DOHH2 (cell line): ENCODE data around the gene ZNF747.
A peak's percentile ranks its signal among the peaks of the same experiment; 100 is the strongest.
"Not testable (repeated sequence)": the region's sequence is repeated elsewhere in the genome, so short reads cannot be mapped to it uniquely, and the experiment has no call there.

Experiments used
- H3F3A ChIP-seq: fragments of 200-600 bp; sonication (generic), shearing (Covaris generic); 2 replicates; pipeline ENCODE4 v1.6.0; 2016; ENCODE audit warnings: antibody characterized with exemption, mild to moderate bottlenecking; ENCODE audit not compliant: control insufficient read depth, insufficient read depth
- H3K27ac ChIP-seq: fragments of 200-600 bp; sonication (generic); 2 replicates; pipeline ENCODE4 v1.5.1; 2014; ENCODE audit warnings: low read depth, mild to moderate bottlenecking, low read length, moderate library complexity
- H3K27me3 ChIP-seq: fragments of 200-600 bp; sonication (generic); 2 replicates; pipeline ENCODE4 v1.6.1; 2014; ENCODE audit warnings: mild to moderate bottlenecking, low read length, mixed read lengths; ENCODE audit not compliant: control insufficient read depth
- H3K36me3 ChIP-seq: fragments of 200-600 bp; sonication (generic); 2 replicates; pipeline ENCODE4 v1.6.1; 2014; ENCODE audit warnings: mild to moderate bottlenecking, low read length, moderate library complexity, mixed read lengths; ENCODE audit not compliant: control insufficient read depth
- H3K4me1 ChIP-seq: fragments of 200-600 bp; sonication (generic); 2 replicates; pipeline ENCODE4 v1.6.1; 2014; ENCODE audit warnings: mild to moderate bottlenecking, low read length, mixed read lengths; ENCODE audit not compliant: control insufficient read depth
- H3K4me2 ChIP-seq: fragments of 200-600 bp; sonication (generic); 2 replicates; pipeline ENCODE4 v1.6.0; 2014; ENCODE audit warnings: mild to moderate bottlenecking, low read length, moderate library complexity
- H3K4me3 ChIP-seq: fragments of 200-600 bp; sonication (generic); 2 replicates; pipeline ENCODE4 v1.5.1; 2014; ENCODE audit warnings: mild to moderate bottlenecking, low read length, mixed read lengths
- H3K79me2 ChIP-seq: fragments of 200-600 bp; sonication (generic); 2 replicates; pipeline ENCODE4 v1.6.1; 2014; ENCODE audit warnings: mild to moderate bottlenecking, low read length, mixed read lengths; ENCODE audit not compliant: control insufficient read depth
- H3K9me2 ChIP-seq: fragments of 200-600 bp; sonication (generic); replicated peaks from 2 replicates; pipeline ENCODE4 v1.6.1; 2014; ENCODE audit warnings: mild to moderate bottlenecking, low read length, mixed read lengths; ENCODE audit not compliant: control insufficient read depth
- H3K9me3 ChIP-seq: fragments of 200-600 bp; sonication (generic); 2 replicates; pipeline ENCODE4 v1.6.1; 2014; ENCODE audit warnings: antibody characterized with exemption, low read length, mixed read lengths; ENCODE audit not compliant: control insufficient read depth, insufficient read depth
- H4K20me1 ChIP-seq: fragments of 200-600 bp; sonication (generic); 2 replicates; pipeline ENCODE4 v1.6.0; 2014; ENCODE audit warnings: low read depth, mild to moderate bottlenecking, antibody characterized with exemption, low read length, moderate library complexity; ENCODE audit not compliant: control insufficient read depth, insufficient read depth
- EZH2phosphoT487 ChIP-seq: fragments of 200-600 bp; sonication (generic); IDR thresholded peaks from 2 replicates; pipeline ENCODE4 v1.6.1; 2017; ENCODE audit warnings: borderline replicate concordance, mild to moderate bottlenecking, antibody characterized with exemption, low read length, moderate library complexity, mixed read lengths
- TF ChIP-seq, protein P1 (sequence below): fragments of 200-600 bp; sonication (generic); IDR thresholded peaks from one replicate; pipeline ENCODE4 v1.5.1; 2014; ENCODE audit warnings: antibody characterized with exemption, mild to moderate bottlenecking, low read depth, low read length; ENCODE audit not compliant: poor library complexity, severe bottlenecking

The ZNF747 gene

DNA sequence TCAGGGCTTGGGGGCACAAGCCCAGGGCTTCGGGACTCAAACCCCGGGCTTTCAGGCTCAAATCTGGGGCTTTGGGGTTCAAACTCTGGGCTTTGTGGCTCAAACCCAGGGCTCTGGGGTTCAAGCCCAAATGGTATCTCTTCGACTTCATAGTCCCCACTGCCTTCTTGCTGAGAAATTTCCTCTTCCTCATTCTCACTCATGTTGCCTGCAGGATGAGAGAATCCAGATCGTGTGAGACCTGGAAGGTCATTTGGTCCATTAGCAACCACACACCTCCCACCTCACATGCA is 8.9 kb downstream of the ZNF747 start:
- Histone ChIP-seq H3K9me2 (no peaks in the 10 kb centered on the region), H3K36me3 (peaks cover 15% of the 10 kb centered on the region), H3F3A (peaks cover 27% of the 10 kb centered on the region), H3K27ac (no peak overlapping the region), H3K4me3 (peak overlapping the region; percentile 70), H3K9me3 (no peaks in the 10 kb centered on the region), H3K27me3 (no peaks in the 10 kb centered on the region), H3K4me2 (peak overlapping the region; percentile 88), H4K20me1 (no peaks in the 10 kb centered on the region), H3K79me2 (peaks cover 4% of the 10 kb centered on the region; the same call in 1 of the 2 replicates), H3K4me1 (peaks cover 26% of the 10 kb centered on the region)
- TF ChIP-seq EZH2phosphoT487, result no peak
- TF ChIP-seq, protein P1, sequence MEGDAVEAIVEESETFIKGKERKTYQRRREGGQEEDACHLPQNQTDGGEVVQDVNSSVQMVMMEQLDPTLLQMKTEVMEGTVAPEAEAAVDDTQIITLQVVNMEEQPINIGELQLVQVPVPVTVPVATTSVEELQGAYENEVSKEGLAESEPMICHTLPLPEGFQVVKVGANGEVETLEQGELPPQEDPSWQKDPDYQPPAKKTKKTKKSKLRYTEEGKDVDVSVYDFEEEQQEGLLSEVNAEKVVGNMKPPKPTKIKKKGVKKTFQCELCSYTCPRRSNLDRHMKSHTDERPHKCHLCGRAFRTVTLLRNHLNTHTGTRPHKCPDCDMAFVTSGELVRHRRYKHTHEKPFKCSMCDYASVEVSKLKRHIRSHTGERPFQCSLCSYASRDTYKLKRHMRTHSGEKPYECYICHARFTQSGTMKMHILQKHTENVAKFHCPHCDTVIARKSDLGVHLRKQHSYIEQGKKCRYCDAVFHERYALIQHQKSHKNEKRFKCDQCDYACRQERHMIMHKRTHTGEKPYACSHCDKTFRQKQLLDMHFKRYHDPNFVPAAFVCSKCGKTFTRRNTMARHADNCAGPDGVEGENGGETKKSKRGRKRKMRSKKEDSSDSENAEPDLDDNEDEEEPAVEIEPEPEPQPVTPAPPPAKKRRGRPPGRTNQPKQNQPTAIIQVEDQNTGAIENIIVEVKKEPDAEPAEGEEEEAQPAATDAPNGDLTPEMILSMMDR, result no peak

DNA sequence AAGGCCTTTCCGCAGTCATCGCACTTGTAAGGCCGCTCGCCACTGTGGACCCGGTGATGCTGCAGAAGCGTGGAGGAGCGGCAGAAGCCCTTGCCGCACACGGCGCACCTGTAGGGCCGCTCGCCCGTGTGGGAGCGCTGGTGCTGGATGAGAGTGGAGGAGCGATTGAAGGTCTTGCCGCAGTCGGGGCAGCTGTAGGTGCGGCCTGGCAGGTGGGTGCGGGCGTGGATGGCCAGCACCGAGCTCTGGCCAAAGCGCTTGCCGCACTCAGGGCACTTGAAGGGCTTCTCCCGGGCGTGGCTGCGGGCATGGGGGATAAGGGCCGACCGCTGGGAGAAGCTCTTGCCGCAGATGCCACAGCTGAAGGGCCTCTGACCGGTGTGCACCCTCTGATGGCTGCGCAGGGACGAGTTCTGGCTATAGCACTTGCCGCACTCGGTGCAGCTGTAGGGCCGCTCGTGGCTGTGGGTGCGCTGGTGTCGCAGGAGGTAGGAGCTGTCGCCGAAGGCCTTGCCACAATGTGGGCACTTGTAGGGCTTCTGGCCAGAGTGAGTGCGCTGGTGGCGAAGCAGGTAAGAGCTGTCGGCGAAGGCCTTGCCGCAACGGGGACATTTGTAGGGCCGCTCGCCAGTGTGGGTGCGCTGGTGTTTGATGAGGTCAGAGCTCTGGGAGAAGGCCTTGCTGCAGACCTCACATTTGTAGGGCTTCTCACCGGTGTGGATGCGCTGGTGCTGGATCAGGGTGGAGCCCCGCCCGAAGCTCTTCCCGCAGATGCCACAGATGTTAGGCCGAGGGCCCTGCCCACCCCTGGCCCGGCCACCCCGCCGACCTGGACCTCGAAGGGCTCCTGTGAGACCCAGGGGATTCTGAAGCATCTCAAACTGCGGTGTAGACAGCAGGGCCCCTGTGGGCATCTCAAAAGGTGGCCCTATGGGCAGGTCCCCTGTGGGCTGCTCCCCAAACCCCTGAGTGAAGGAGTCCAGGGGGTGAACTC is 9.8 kb downstream of the ZNF747 start:
- no peaks in the 10 kb centered on the region for H3K27me3 ChIP-seq
- peaks cover 26% of the 10 kb centered on the region for H3K4me1 ChIP-seq
- no peaks in the 10 kb centered on the region for H4K20me1 ChIP-seq
- no peak overlapping the region for H3K4me3 ChIP-seq
- H3K27ac ChIP-seq, result no peak overlapping the region
- no peaks in the 10 kb centered on the region for H3K9me2 ChIP-seq
- H3K79me2 ChIP-seq, result peaks cover 4% of the 10 kb centered on the region; the same call in 1 of the 2 replicates
- no peak overlapping the region for H3K4me2 ChIP-seq
- TF ChIP-seq, protein P1, result no peak
- TF ChIP-seq EZH2phosphoT487, result no peak
- H3F3A ChIP-seq, result peaks cover 27% of the 10 kb centered on the region
- H3K9me3 ChIP-seq, result no peaks in the 10 kb centered on the region
- peaks cover 20% of the 10 kb centered on the region for H3K36me3 ChIP-seq

GRCh38 chr16:30523768-30524574 is 10.7 kb downstream of the ZNF747 start:
- no peak overlapping the region for H3K4me3 ChIP-seq
- H3K4me1 ChIP-seq, result peaks cover 22% of the 10 kb centered on the region
- no peak overlapping the region for H3K4me2 ChIP-seq
- H3K27ac ChIP-seq, result no peak overlapping the region
- H3K9me3 ChIP-seq, result no peaks in the 10 kb centered on the region
- no peaks in the 10 kb centered on the region for H3K9me2 ChIP-seq
- no peaks in the 10 kb centered on the region for H4K20me1 ChIP-seq
- peaks cover 29% of the 10 kb centered on the region for H3K36me3 ChIP-seq
- no peaks in the 10 kb centered on the region for H3K27me3 ChIP-seq
- TF ChIP-seq, protein P1, result no peak
- TF ChIP-seq EZH2phosphoT487, result no peak
- peaks cover 4% of the 10 kb centered on the region; the same call in 1 of the 2 replicates for H3K79me2 ChIP-seq
- H3F3A ChIP-seq, result peaks cover 27% of the 10 kb centered on the region

DNA sequence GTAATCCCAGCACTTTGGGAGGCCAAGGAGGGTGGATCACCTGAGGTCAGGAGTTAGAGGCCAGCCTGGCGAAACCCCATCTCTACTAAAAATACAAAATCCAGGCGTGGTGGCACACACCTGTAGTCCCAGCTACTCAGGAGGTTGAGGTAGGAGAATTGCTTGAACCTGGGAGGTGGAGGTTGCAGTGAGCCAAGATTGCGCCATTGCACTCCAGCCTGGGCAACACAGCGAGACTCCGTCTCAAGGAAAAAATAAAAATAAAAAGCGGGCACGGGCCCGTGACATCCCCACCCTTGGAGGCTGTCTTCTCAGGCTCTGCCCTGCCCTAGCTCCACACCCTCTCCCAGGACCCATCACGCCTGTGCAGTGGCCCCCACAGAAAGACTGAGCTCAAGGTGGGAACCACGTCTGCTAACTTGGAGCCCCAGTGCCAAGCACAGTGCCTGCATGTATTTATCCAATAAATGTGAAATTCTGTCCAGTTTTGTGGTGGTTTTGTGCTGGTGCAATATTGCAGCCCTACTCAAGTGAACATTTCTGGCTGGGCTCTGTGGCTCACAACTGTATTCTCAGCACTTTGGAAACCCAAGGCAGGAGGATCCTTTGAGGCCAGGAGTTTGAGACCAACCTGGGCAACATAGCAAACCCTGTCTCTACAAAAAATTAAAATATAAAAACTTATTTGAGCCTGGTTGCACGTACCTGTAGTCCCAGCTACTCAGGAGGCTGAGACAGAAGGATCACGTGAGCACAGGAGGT is 11.8 kb downstream of the ZNF747 start:
- not testable (repeated sequence) for H3K79me2 ChIP-seq, H3K9me2 ChIP-seq, H3K4me3 ChIP-seq, H3K4me2 ChIP-seq, H3K27me3 ChIP-seq, H4K20me1 ChIP-seq, H3K9me3 ChIP-seq, H3K27ac ChIP-seq
- Histone ChIP-seq H3F3A (peaks cover 28% of the 10 kb centered on the region), H3K36me3 (peaks cover 40% of the 10 kb centered on the region), H3K4me1 (peaks cover 11% of the 10 kb centered on the region)
